HG02642 (cell line): ENCODE measurements around the gene MRI1.
"Not testable (repeated sequence)": the region's sequence is repeated elsewhere in the genome, so short reads cannot be mapped to it uniquely, and the experiment has no call there.

Source experiments
- ATAC-seq: cut with Tn5 transposase; IDR thresholded peaks from one replicate; pipeline ENCODE4 v1.9.1; 2021; ENCODE audit warnings: mild to moderate bottlenecking; ENCODE audit not compliant: unreplicated experiment, poor library complexity

MRI1 gene

GRCh38 chr19:13764101-13764807 lies at the start of gene MRI1:
MRI1 (plus strand) TSS chr19:13764522; CDS start chr19:13764589, 67 bp downstream.
- ATAC-seq, result peak; percentile 62

DNA sequence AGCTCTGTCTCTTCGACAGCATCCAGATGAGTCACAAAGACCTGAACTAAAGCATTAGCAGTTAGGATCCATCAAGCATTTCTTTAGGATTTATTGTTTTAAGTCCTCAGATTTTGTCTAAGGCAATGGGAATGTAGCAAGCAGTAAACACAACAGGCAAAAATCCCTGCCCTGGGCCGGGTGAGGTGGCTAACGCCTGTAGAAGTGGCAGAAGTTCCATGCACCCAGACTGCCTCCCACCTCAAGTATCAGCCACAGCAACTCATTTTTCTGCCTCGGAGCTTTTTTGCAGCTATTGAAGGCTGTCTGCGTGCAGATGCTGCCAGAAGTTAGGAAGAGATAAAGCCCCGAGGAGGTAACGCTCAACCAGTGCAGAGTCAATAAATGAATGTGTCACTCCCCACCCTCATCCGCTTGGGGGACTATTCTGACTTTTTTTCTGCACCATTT lies 47.1 kb upstream of the MRI1 start:
- ATAC-seq, result no peak

GRCh38 chr19:13718733-13719132 lies 45.6 kb upstream of the MRI1 start:
- ATAC-seq, result no peak

DNA sequence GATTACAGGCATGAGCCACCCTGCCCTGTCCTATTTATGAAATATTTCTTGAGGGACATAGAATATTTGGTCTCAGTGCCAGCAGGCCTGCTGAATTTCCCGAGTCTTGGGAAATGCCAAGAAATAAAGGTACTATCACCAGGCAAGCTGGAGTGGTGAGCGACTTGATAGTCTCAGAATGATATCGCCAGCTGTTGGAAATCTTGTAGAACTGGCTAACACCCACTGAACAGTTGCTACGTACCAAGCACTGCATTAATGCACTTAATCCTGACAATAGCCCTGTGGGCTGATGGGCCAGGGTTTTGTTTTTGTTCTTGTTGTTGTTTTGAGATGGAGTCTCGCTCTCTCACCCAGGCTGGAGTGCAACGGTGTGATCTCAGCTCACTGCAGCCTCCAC lies 42.2 kb upstream of the MRI1 start:
- ATAC-seq, result no peak

DNA sequence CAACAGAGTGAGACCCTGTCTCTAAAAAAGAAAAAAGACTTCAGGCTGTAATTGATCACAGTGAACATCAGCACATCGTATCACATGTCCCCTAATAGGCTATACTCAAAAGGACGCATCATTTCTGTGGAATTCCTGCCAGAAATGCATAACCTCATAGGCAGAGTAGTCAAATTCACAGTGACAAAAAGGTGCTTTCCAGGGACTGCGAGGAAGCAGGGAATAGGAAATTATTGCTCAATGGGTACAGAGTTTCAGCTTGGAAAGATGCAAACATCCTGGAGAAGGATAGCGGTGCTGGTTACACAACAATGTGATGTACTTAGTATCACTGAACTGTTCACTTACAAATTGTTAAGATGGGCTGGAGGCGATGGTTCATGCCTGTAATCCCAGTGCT lies 41.1 kb upstream of the MRI1 start:
- no peak for ATAC-seq

DNA sequence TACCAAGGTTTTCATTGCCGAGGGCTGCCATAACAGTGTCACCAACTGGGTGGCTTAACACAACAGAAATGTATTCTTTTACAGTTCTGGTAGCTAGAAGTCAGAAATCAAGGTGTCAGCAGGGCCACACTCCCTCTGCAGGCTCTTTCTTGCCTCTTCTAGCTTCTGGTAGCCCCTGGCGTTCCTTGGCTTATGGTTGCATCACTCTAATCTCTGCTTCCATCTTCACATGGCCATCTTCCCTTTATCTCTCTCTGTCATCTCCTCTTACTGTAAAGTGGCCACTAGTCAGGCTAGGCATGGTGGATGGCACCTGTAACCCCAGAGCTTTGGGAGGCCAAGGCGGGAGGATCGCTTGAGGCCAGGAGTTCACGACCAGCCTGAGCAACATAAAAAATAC lies 38.0 kb upstream of the MRI1 start:
- no peak for ATAC-seq

DNA sequence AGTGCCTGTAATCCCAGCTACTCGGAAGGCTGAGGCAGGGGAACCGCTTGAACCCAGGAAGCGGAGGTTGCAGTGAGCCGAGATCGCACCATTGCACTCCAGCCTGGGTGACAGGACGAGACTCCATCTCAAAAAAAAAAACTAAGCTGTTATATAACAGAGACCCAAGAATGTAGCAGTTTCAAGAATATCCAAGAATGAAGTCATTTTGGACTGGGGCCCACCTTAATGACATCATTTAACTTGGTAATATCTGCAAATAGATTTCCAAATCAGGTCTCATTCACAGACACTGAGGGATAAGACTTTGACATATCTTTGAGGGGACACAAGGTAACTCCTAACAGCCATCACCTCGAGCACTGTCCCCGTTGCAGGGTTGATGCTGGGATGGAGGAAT lies 36.5 kb upstream of the MRI1 start:
- no peak for ATAC-seq

DNA sequence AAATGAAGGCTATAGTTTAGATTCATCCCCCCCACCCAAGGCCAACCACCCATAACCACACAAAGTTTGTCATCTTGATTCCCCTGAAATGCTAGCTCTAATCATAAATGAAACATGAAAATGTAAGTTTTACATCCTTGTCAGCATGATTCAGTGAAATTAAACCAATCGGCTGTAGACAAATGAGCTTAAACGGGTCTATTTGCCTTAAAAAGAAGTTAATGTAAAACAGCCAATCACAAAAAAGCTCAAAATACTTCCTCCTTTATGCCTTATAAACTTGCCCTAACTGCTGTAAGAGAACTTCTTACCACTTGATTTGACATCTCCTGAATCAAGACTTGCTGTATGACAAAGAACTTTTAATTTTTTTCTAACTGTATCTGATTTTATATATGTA lies 34.5 kb upstream of the MRI1 start:
- ATAC-seq, result no peak

DNA sequence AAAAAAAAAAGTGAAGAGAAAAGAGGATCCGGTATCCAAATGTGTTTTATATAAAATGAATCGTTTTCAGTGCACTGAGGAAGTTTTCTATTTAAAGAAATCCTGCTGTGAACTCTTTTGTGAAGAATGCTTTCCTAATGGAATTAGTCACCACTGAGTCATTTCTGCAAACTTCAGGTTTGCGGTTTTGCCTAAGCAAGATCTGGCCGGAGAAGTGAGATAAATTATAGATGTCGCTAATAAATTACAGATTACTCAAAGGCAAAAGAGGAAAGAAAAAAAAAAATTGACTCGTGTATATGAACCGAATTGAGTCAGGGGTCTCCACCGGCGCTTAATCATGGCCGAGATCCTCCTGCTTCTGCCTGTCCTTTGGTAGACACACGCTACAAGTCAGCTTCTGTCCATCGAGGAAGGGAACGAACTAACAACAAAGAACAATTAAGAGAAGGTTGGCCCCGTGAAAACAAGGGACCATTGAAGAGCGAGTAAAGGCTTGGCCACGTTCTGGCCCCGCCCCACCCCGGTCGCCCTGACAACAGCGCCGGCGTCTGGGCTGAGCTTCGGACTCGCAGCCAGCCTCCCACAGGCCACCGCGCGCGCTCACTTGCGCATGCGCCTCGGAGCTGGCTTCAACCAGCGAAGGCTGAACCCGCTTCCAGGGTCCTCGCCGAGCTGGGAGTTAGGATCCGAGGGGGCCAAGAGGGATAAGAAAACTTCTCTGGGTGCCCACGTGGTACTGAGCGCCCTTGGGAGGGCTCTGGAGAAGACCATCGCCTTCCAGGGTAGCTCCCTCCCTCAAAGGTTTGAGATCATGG lies 33.0 kb upstream of the MRI1 start:
- peak; percentile 97 for ATAC-seq

GRCh38 chr19:13732337-13732736 lies 32.0 kb upstream of the MRI1 start:
- ATAC-seq, result no peak

DNA sequence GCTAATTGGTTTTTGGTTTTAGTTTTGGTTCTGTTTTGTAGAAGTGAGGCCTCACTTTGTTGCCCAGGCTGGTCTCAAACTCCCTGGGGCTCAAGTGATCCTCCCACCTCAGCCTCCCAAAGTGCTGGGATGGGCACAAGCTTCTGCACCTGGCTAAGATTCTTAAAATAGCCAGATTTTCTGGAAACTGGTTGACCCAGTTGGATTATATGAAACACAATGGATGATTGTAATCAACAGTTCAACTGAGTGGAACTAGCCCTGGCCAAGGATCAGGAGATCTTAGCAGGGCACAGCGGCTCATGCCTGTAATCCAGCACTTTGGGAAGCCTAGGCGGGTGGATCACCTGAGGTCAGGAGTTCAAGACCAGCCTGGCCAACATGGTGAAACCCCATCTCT lies 29.6 kb upstream of the MRI1 start:
- ATAC-seq, result no peak

GRCh38 chr19:13738073-13738472 lies 26.2 kb upstream of the MRI1 start:
- no peak for ATAC-seq

DNA sequence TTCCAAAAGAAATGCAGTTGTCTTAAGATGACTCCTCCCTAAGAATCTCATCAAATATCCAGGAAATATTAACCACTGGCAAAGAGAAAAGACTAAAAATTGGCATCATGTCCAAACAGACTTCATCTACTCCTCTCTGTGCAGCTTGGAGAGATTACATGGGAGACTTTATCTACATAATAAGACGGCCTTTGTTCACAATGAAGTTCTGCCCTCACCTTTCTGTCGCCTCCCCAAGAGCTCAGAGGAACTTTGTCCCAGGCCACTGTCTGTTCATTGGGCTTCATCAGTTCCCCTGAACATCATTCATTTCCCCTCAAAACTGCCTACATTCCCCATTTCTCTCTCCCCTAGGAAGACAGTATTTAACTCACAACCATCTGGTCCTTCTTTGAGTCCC lies 22.4 kb upstream of the MRI1 start:
- ATAC-seq, result no peak

GRCh38 chr19:13742756-13743155 lies 21.6 kb upstream of the MRI1 start:
- ATAC-seq, result no peak

DNA sequence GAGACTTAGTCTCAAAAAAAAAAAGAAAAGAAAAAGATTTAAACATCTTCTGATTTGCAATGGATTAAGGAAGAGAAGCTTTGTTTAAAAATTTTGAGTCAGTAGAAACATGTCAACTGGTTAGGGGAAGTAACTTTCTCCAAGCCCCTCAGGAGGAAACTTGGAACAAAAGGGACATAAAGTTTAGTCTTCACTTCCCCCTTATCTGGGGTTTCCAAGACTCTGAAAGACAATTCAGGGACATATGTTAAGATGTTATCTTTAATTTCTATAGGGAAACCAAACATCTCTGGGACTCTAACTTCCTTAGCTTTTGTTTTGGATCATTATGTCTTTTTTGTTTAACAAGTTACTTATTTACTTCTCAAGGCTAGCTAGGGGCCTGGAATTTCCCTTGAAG lies 20.1 kb upstream of the MRI1 start:
- ATAC-seq, result no peak

DNA sequence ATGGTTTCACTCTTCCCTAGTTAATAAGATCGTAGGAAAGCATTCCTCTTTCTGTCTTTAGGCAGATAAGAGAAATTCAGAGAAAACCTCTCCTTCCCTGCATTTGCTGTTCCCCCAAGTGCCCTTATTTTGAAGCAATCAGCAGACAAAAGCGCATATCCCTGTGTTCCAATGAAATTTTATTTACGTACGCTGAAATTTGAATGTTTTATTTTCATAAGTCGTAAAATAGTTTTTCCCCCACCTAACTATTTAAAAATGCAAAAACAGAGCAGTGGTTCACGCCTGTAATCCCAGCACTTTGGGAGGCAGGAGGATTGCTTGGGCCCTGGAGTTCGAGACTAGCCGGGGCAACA lies 17.2 kb upstream of the MRI1 start:
- no peak for ATAC-seq

- ATAC-seq, result no peak
Measured at GRCh38 chr19:13748169-13748828, 16.0 kb upstream of the MRI1 start.

DNA sequence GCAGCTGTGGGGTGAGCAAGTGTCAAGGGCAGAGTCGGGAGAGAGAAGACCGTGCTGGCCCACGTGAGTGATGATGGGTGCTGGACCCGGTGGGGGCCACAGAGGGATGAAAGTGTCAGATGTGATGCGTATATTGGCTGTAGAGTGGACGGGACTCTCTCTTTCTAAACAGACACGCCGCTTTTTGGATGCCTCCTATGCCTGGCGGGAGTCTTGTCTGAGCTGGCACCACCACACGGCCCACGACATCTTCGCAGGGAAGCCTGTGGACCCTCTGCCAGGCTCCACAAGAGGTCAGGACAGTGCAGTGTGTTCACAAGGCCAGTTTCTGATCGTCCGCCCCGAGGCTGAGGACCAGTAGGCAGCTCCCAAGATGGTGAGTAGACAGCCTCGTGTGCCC lies 12.9 kb upstream of the MRI1 start:
- no peak for ATAC-seq

- not testable (repeated sequence) for ATAC-seq
Measured at GRCh38 chr19:13753622-13754021, 10.7 kb upstream of the MRI1 start.

DNA sequence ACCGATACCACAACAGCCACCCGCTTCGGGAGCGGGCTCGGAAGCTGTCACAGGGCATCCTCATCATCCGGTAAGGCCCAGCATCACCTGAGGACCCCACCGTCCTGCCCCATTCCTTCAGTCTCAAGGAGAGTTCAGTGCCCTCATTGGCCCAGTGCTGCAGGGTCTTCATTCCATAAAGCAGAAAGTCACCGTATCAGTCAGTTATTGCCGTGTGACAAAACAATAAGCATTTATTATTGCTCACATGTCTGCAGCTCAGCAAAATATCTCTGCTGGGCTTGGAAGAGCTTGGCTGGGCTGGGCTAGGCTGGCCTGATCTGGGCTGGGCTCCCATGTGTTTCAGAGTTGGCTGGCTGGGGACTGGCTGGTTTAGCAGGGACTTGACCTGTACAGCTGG lies 8.1 kb upstream of the MRI1 start:
- ATAC-seq, result no peak
